VCaP (cell line): Measurements from ENCODE around the gene FAM186B.

Source experiments
- H3K27ac ChIP-seq: fragments of 450-650 bp; 2 replicates; pipeline ENCODE4 v1.5.1; 2017
- TF ChIP-seq, protein P1 (sequence below): fragments of 450-650 bp; conservative IDR thresholded peaks from 2 replicates; pipeline ENCODE4 v1.5.1; 2017; ENCODE audit warnings: mild to moderate bottlenecking, moderate library complexity

The FAM186B gene

GRCh38 chr12:49623142-49623904 lies 17.9 kb upstream of the FAM186B start, which contains the start of gene PRPF40B:
Gene PRPF40B (plus strand): TSS chr12:49623561. CDS start chr12:49623591, 30 bp downstream.
- H3K27ac ChIP-seq = peak within 1 kb of the TSS; percentile 82
- TF ChIP-seq, protein P1, sequence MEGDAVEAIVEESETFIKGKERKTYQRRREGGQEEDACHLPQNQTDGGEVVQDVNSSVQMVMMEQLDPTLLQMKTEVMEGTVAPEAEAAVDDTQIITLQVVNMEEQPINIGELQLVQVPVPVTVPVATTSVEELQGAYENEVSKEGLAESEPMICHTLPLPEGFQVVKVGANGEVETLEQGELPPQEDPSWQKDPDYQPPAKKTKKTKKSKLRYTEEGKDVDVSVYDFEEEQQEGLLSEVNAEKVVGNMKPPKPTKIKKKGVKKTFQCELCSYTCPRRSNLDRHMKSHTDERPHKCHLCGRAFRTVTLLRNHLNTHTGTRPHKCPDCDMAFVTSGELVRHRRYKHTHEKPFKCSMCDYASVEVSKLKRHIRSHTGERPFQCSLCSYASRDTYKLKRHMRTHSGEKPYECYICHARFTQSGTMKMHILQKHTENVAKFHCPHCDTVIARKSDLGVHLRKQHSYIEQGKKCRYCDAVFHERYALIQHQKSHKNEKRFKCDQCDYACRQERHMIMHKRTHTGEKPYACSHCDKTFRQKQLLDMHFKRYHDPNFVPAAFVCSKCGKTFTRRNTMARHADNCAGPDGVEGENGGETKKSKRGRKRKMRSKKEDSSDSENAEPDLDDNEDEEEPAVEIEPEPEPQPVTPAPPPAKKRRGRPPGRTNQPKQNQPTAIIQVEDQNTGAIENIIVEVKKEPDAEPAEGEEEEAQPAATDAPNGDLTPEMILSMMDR = peak; percentile 73

DNA sequence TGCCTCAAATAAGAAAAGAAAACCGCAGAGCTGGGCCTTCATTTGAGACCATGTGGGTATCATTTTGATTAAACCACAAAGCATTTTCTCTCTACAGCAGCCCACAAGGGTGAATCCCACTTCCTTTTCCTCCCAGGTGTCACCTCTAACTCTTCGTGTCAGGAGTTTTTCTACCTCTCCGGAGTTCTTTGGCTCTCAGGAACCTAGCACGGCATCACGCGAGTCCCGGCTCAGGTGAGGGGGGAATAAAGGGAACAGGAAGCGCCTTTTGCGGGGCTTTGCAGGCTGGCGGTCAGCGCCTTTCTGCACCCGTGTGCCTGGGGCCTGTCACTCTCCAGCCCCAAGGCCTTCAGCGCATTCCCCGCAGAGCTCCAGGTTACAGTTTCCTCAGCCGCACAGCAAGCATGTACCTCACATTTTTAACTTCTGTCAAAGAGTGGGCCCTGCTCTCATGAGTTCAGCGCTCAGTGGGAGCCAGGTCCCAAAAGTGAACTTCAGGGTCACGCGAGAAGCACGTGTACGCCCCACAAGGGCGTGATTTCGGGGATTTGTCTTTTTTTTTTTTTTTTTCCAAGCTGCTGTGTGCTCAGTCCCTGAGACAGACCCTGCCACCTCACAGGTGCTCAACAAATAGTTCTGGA lies 17.2 kb upstream of the FAM186B start:
- peak overlapping the region; percentile 82 for H3K27ac ChIP-seq
- TF ChIP-seq, protein P1 = no peak

GRCh38 chr12:49621651-49622500 lies 16.4 kb upstream of the FAM186B start:
- TF ChIP-seq, protein P1 = no peak
- H3K27ac ChIP-seq = peak overlapping the region; percentile 82

- TF ChIP-seq, protein P1 = no peak
- no peak overlapping the region for H3K27ac ChIP-seq
Observed at GRCh38 chr12:49619286-49619685, 13.8 kb upstream of the FAM186B start.

DNA sequence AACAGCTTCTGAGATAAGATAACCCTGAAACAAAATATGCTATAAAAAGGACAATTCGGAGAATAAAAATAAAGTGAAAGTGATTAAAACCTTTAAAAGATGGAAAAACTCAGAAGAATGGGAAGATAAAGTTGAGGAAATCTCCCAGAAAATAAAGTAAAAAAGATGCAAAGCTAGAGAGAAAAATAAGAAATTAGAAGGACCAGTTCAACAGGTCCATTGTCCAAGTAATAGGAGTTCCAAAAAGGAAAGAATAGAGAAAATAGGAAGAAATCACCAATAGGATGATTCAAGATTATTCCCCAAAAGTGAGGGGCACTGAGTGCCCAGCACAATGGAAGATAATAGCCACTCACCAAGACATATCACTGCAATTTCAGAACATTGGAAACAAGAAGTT lies 13.1 kb upstream of the FAM186B start:
- TF ChIP-seq, protein P1 = no peak
- H3K27ac ChIP-seq = no peak overlapping the region

DNA sequence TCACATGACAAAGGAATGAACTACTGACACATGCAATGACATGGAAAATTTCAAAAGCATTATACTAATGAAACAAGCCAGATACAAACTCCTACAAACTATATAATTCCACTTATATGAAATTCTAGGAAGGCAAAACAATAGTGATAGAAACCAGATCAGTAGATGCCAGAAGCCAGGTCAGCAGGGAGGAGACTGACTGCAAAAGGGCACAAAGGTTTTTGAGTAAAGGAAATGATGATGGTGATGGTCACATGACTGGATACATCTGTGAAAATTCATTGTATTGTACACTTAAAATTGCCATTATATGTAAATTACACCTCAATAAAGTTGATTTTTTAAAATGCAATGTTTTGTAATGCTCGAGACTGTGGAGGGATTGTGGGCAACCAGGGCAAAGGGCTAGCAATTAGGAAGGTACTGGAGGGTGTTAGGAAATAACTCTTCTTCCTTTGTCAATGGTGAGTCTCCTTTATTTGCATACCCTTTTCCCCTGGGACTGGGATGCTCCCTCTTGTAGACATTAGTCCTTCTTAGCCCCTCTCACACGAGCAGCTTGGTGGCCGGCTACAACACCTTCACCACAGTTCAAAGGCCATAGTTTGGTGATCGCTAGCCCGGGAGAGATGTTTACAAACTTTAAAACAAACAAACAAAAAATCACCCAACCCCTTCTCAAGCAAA lies 11.2 kb upstream of the FAM186B start:
- no peak overlapping the region for H3K27ac ChIP-seq
- TF ChIP-seq, protein P1 = no peak

GRCh38 chr12:49615725-49616124 lies 10.3 kb upstream of the FAM186B start:
- TF ChIP-seq, protein P1 = no peak

More at GRCh38 chr12:49615725-49616124, 10.3 kb upstream of the FAM186B start:
- no peak overlapping the region for H3K27ac ChIP-seq
